GM18951 (cell line): Measurements from ENCODE around the gene CPD.
"Not testable (repeated sequence)": the region's sequence is repeated elsewhere in the genome, so short reads cannot be mapped to it uniquely, and the experiment has no call there.

Experiments
- POLR2A ChIP-seq: IDR thresholded peaks from 4 replicates; pipeline ENCODE4 v1.6.1; 2011; ENCODE audit warnings: mild to moderate bottlenecking; ENCODE audit not compliant: insufficient read length, insufficient read depth; ENCODE audit errors: extremely low read depth
- in situ Hi-C: fragments of 300-500 bp; cut with MboI; formaldehyde crosslinking; loops from one replicate; pipeline ENCODE4 v1.12.0; 2022; ENCODE audit warnings: low sequenced_read_pairs, mixed read lengths, inconsistent platforms; ENCODE audit not compliant: unreplicated experiment

Gene CPD

DNA sequence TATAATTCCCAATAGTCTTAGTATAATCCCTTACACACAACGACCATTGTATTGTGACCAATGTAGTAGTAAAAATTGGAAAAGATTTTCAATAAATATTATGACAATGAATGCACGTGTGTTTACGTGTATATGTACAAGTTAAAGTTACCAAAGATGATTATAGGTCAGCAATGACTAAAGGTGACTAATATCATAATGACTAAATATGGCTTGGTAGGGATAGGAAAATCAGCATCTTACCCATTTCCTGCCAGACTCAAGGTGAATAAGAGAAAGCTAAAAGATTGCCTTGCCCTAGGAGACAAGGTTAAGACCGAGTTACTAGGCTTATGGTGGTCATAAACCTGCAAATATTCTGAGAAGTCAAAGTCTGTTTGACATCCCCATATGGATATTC, 34.4 kb downstream of the CPD start:
- TF ChIP-seq POLR2A = no peak
- in situ Hi-C loops = no loop called here

DNA sequence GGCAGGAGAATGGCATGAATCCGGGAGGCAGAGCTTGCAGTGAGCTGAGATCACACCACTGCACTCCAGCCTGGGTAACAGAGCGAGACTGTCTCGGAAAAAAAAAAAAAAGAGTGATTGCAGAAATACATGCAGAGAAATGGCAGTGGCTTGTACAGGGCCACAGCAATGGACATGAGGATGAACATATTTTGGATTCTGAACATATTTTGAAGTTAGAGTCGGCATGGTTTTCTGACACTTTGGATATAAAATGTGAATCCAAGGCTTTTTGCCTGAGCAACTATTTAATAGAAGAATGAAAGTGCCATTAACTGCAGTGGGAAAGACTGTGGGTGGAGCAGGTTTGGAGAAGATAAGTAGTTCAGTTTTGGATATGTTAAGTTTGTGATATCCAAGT, 35.8 kb downstream of the CPD start:
- TF ChIP-seq POLR2A = no peak
- in situ Hi-C loops = no loop called here

DNA sequence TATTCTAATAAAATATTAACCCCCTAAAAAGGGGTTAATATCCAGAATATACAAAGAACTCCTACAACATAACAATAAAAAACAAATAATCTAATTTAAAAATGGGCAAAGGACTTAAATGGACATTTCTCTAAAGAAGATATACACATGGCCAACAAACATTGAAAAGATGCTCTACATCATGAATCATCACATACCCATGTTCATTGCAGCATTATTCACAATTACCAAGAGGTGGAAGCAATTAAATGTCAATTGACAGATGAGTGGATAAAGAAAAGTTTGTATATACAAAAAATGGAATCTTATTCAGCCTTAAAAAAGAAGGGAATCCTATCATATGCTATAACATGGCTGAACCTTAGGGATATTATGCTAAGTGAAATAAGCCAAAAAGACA, 36.8 kb downstream of the CPD start:
- no peak for TF ChIP-seq POLR2A
- in situ Hi-C loops = loop anchor here (5.0 kb wide), 1 partner anchor 37 kb away; no protein-coding TSS in a partner anchor

DNA sequence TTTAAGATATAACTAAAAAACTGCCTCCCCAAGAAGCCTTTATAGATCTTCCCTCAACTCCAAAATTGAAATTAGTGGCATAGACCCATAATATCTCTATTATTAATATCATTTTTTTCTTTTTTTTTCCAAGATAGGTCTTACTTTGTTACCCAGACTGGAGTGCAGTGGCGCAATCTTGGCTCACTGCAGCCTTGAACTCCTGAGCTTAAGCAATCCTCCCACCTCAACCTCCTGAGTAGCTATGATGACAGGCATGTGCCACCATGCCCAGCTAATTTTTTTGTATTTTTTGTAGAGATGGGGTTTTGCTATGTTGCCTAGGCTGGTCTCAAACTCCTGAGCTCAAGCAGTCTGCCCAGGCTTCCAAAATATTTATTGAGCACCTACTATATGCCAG, 39.3 kb downstream of the CPD start:
- in situ Hi-C loops = loop anchor here (5.0 kb wide), 1 partner anchor 34 kb away; no protein-coding TSS in a partner anchor

DNA sequence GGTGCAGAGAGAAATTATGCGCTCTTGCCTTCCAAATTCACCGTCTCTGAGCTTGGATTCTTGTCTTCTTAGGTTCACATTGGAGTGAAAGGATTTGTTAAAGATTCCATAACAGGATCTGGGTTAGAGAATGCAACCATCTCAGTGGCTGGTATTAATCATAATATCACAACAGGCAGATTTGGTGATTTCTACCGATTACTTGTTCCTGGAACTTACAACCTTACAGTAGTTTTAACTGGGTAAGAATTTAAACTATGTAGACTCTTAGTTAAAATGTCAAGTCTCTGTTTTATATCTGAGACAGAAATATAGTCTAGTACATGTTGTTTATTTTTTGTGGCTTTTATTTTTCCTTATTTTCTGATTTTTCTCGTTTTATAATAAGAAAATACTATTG, 42.9 kb downstream of the CPD start:
- in situ Hi-C loops = no loop called here
- no peak for TF ChIP-seq POLR2A

DNA sequence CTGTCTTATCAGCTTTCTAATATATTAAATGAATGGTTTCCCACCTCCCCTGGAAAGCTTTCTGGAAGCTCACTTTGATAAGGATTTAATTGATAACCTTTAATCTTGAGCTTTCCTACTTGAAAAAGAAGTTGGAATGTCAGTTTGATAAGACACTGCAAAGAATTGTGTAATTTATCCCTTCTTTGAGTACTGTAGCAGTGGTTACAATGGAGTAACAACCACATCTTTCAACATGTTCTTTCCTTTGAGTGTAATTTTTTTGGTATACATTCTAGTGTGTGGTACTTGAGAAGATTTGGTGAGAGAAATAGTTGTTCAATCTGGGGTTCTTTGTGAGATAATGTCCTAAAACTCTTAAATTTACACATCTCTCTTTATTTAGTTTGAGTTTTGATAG, 43.4 kb downstream of the CPD start:
- in situ Hi-C loops = no loop called here
- no peak for TF ChIP-seq POLR2A

DNA sequence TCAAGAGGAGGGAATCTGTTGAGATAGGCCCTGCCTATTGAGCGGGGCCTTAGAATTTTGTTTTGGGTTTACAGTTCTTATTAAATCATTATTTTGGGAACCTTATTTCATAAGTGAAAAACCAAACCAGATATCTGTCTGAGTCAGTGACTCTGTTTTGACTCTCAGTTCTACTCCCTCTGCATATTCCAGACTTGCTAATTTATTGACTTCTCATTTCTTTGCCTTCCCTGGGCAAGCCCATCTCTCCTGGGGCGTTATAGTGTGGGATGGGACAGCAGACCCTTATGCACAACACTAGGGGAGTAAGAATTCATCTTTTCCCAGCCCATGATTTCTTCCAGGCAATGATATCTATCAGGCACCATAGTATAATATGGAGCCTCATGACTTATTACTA, 45.7 kb downstream of the CPD start:
- no peak for TF ChIP-seq POLR2A

DNA sequence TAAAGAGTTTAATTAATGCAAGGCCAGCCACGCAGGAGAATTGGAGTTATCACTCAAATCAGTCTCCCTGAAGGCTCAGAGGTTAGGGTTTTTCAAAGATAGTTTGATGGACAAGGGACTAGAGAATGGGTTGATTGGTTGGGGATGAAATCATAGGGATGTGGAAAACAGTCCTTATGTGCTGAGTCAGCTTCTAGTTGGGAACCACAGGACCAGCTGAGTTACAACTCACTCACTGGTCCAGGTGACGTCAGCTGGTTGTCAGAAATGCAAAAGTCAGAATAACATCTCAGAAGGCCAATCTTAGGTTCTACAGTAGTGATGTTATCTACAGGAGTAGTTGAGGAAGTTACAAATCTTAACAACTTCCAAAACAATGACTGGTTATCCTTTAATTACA, 47.6 kb downstream of the CPD start:
- TF ChIP-seq POLR2A = no peak
- in situ Hi-C loops = no loop called here

More for the DNA sequence above, 45.7 kb downstream of the CPD start:
- in situ Hi-C loops = no loop called here

DNA sequence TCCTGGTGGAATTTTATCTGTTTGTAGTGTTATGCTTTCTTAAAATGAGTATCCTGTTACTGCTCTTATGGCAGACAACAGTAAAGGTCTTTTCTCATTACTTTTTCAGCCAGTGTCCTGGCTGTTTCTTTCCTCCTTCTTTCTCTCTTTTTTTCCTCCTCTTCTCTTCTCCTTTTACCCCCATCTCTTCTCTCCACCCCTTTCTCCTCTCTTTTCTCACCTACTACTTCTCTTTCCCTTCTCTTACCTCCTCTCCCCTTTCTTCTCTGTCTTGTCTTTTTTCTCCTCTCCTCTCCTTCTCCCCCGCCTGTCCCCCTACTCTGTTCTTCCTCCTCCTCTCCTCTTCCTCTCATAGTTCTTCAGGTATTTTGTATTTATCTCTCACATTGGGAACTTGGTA, 48.9 kb downstream of the CPD start:
- no peak for TF ChIP-seq POLR2A
- in situ Hi-C loops = no loop called here

DNA sequence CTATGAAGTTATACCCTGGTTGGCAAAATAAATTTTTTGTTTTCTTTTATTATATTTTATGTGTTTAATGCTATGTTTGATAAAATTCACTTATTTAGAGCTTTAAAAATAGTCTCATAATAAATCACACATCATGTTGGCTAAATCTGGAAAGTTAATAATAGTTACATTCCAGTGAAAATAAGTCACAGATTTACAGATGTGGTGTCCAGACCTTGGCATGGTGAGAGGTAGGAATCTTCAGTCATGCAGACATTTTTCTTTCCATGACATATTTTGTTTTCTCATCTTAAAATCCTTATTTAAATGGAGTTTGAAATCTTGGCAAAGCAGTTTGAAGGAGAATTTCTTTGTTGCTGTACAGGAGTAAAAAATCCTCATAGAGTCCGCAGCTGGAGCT, 50.4 kb downstream of the CPD start:
- in situ Hi-C loops = no loop called here
- TF ChIP-seq POLR2A = no peak

DNA sequence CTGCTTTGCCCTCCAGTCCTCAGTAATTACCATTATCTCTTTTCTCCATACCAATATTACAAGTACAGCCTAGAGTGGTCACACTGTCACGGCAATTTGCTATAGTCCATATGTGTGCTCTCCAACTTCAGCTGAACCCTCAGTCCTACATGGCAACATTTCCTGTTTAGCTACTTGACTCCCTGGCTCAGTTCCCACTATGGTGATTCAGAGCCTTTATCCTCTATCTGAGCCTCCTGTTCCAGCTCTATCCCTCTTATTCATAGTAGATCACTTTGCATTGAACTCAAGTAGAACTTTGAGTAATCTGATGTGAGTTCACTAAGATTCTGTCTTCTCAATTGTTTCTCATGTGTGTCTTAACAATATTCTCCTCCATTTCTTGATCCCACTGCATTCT, 54.8 kb downstream of the CPD start:
- TF ChIP-seq POLR2A = no peak
- in situ Hi-C loops = no loop called here

DNA sequence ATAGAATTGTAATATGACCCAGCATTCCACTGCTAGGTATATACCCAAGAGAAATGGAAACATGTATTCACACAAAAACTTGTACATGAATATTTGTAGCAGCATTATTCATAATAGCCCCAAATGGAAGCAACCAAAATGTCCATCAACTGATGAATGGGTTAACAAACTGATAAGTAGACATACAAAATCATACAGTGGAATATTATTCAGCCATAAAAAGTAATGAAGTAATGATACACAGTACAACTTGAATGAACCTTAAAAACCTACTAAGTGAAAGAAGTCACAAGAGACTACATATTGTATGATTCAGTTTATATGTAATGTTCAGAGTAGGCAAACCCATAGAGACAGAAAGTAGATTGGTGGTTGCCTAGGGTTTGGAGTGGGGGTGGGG, 58.0 kb downstream of the CPD start:
- in situ Hi-C loops = no loop called here
- no peak for TF ChIP-seq POLR2A

DNA sequence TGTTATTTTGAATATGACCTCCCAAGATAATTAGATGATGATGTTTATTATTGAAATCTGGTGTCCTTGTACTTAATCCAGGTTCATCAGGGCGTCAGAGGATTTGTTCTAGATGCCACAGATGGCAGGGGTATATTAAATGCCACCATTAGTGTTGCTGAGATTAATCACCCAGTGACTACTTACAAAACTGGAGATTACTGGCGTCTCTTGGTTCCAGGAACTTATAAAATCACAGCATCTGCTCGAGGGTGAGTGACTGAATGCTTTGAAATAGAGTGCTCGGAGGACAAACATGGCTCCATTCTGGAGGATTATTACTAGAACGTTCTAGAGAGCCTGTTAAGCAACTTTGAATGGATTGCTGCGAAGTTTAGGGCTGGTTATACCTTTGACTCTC, 65.0 kb downstream of the CPD start:
- in situ Hi-C loops = no loop called here
- TF ChIP-seq POLR2A = no peak

DNA sequence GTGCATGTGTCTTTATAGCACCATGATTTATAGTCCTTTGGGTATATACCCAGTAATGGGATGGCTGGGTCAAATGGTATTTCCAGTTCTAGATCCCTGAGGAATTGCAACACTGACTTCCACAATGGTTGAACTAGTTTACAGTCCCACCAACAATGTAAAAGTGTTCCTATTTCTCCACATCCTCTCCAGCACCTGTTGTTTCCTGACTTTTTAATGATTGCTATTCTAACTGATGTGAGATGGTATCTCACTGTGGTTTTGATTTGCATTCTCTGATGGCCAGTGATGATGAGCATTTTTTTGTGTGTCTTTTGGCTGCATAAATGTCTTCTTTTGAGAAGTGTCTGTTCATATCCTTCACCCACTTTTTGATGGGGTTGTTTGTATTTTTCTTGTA, 67.9 kb downstream of the CPD start:
- in situ Hi-C loops = not testable (repeated sequence)

DNA sequence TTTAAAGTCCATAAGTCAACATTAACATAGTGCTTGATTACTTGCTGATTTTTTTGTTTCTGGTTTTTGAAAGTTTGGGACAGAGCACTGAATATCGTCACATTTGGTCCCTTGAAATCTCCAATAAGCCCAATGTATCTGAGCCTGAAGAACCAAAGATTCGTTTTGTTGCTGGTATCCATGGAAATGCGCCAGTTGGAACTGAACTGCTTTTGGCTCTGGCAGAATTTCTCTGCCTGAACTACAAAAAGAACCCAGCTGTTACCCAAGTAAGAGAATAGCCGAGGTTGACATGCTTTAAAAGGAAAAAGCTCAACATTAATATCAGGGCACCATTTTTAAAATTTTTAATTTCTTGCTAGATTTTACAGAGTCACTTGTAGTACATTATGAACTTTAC, 70.8 kb downstream of the CPD start:
- in situ Hi-C loops = no loop called here

More for the DNA sequence above, 70.8 kb downstream of the CPD start:
- TF ChIP-seq POLR2A = no peak
